HL-60/S4 (cell line): ENCODE measurements around the gene SRCAP.

Experiments
- in situ Hi-C: fragments of 300-500 bp; cut with MboI; formaldehyde crosslinking; loops from 2 replicates; pipeline ENCODE4 v1.14.3; 2022; ENCODE audit warnings: low sequenced_read_pairs

Gene SRCAP

GRCh38 chr16:30698816-30699614, at the start of gene SRCAP:
TSS of gene SRCAP (plus strand) at chr16:30699171. CDS start at chr16:30700825, 1,654 bp downstream.
- in situ Hi-C loops, result no loop called here

GRCh38 chr16:30649725-30650368, 49.1 kb upstream of the SRCAP start:
- in situ Hi-C loops, result no loop called here

GRCh38 chr16:30650369-30651123, 48.4 kb upstream of the SRCAP start, which contains the start of gene PRR14:
TSS of gene PRR14 (plus strand) at chr16:30650960. CDS start at chr16:30651646, 686 bp downstream.
- in situ Hi-C loops, result no loop called here

DNA sequence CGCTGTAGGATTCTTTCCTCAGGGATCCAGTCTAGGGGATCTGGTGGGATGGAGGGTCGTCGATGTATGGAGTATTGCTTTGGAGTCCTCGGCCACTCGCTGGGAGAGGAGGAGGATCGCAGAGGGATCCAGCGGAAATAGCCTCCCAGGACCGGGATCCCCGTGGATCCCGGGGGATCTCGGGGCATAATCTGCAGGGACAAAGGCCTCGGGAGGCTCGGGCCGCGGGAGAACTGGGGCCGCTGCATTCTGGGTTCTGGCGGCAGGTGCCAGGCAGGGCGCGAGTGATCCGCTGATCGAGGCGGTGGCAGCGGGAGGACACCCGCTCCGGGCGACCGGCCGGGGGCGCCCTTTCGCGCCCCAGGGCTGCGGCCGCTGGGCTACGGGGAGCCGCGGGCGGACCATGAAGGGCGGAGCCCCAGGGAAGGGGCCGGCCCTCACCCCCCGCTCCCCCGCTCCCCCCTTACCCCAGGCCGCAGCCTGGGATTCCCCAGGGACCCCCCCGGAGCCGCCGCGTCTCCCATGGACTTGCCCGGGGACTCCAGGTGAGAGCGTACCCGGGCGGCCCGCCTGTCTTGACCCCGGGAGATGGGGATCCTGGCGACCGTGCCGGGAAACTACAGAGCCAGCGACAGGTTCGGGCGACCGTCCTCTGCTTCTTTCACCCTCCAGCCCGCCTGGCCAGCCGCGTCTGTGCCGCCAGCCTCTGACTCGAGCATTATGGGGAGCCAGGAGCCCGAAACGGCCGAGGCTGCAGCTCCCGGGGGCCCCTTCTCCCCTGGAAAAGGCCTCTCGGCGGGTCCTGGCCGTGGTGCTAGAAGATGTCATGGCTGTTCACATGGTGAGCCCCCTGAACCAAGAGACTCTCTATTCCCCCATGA, 47.6 kb upstream of the SRCAP start:
- in situ Hi-C loops, result no loop called here

DNA sequence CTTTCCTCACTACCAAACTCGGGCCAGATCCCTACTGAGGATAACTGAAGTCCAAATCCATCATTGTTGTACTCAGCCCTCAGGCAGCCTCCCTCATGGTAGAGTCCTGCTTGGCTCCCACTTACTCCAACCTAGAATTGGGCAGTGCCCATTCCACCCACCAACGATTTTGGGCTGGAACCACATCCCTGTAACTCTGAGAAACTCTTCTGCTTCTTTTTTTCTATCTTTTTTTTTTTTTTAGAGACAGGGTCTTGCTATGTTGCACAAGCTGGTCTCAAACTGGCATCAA, 47.0 kb upstream of the SRCAP start:
- in situ Hi-C loops, result no loop called here

- in situ Hi-C loops, result no loop called here
Measured at GRCh38 chr16:30652718-30653117, 46.3 kb upstream of the SRCAP start.

- in situ Hi-C loops, result no loop called here
Measured at GRCh38 chr16:30654856-30655255, 44.1 kb upstream of the SRCAP start.

DNA sequence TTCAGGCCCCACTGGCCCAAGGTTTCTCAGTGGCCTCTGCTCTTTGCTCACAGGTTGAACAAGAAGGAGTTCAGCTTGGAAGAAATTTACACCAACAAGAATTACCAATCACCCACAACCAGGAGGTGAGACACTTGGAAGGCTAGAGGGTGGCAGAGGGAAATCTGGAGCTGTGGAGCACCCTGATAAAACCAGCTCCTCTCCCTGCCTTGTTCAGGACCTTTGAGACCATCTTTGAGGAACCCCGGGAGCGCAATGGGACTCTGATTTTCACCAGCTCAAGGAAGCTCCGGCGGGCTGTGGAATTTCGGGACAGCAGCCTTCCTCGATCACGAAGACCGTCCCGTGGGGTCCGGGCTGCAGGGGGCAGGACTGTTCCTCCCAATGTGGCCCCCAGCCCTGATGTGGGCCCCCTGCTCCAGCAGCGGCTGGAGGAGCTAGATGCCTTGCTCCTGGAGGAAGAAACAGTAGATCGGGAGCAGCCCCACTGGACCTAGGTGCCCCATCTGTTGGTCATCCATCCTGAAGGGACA, 43.1 kb upstream of the SRCAP start:
- in situ Hi-C loops, result no loop called here

GRCh38 chr16:30656388-30656787, 42.6 kb upstream of the SRCAP start:
- in situ Hi-C loops, result no loop called here

- in situ Hi-C loops, result no loop called here
Measured at GRCh38 chr16:30656974-30657865, 41.8 kb upstream of the SRCAP start.

- in situ Hi-C loops, result no loop called here
Measured at GRCh38 chr16:30657866-30658730, 40.9 kb upstream of the SRCAP start, which contains the start of gene FBRS. TSS of gene FBRS (plus strand) at chr16:30658431. CDS start at chr16:30659519, 1,088 bp downstream.

DNA sequence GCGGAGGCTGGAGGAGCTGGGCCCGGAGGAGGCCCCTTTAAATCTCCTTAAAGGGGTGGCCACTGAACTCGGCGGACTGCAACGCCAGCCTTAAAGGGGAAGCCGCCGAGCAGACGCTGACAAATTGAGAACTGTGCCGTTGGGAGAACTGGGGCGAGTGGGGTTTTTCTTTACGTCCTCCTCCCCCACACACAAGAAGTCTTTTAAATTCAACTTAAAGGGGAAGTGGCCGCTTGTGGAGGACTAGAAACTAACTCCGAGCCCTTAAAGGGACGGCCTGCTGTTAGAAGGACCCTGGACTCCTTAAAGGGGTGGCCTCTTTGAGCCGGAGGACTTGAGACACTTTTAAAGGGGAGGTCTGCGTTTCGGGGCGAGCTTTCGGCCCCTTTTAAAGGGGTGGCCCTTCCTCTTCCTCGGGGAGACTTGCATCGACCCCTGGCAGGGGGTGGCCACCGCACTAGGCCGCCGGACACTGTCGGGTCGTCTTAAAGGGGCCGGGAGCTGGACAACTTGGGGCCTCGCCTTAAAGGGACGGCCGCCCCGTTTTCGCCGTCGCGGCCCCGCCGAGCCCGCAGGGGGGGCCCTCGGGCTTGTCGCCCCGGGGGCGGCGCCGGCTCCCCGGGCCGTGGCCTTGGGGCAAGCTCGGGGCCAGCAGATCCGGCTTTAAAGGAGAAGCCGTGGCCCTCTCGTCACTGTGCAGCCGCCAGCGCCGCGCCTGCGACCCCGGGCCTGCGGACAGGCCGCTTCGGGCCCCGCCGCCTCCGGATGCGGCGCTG, 40.1 kb upstream of the SRCAP start:
- in situ Hi-C loops, result no loop called here

DNA sequence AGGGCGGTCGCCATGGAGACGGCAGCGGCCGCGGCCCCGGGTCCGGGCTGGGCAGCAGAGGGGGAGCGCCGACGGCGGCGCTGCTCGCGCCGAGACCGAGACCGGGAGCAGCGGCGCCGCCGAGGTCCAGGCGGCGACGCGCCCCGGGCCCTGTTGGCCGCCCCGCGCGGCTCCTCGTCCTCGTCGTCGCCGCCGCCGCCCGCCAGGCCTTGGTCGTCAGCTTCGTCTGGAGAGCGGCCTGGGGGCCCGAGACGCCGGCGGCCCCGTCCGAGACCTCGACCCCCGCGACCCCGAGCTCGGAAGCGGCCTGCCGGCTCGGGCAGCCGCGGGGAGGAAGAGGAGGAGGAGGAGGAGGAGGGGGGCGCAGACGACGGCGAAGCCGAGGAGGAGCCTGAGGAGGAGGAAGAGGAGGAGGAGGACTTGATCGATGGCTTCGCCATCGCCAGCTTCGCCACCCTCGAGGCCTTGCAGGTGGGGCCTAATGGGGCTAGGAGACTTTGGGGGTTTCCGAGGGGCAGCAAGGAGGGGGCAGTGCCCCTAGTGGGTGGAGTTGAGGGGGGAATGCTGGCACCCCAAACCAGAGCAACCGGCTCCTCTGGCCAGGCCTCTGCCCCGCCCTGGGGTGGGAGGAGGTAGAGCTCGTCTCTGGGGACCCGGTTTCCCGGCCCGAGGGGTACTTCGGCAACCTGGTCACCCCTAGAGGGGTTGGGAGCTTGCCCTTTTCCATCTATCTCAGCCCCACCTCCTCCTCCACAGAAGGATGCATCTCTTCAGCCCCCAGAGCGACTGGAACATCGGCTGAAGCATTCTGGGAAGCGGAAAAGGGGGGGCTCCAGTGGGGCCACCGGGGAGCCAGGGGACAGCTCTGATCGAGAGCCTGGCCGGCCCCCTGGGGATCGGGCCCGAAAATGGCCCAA, 39.2 kb upstream of the SRCAP start:
- in situ Hi-C loops, result no loop called here

GRCh38 chr16:30660424-30661261, 38.3 kb upstream of the SRCAP start:
- in situ Hi-C loops, result no loop called here

- in situ Hi-C loops, result no loop called here
Measured at GRCh38 chr16:30662449-30662848, 36.5 kb upstream of the SRCAP start.

GRCh38 chr16:30663038-30663437, 35.9 kb upstream of the SRCAP start:
- in situ Hi-C loops, result no loop called here
